Tibial artery (tissue), 4 donors: Measurements from ENCODE around the gene PFDN1.

Source experiments
- DNase-seq, 2 donors: peaks; one replicate each; pipeline ENCODE4 v3.0.0-alpha.2; 2019
- H3K27ac ChIP-seq, 2 donors: fragments of 200-600 bp; sonication (generic) in 1 of 2; 1 replicate in 1 of 2; 2 replicates in 1 of 2; pipeline ENCODE4 v1.5.1; 2018 to 2019; ENCODE audit warnings: mild to moderate bottlenecking in 1 of 2
- H3K27me3 ChIP-seq, 2 donors: fragments of 200-600 bp; sonication (generic) in 1 of 2; one replicate each; pipeline versions ENCODE4 v1.5.1 to v1.6.0; 2016 to 2019
- H3K36me3 ChIP-seq, 3 donors: fragments of 200-600 bp; sonication (generic) in 2 of 3; one replicate each; pipeline ENCODE4 v1.5.1; 2016 to 2019; ENCODE audit warnings: mild to moderate bottlenecking in 2 of 3
- H3K4me1 ChIP-seq, 4 donors: fragments of 200-600 bp; sonication (generic) in 2 of 4; 1 replicate in 3 of 4; 2 replicates in 1 of 4; pipeline ENCODE4 v1.5.1; 2016 to 2019
- H3K4me3 ChIP-seq, 2 donors: fragments of 200-600 bp; sonication (generic) in 1 of 2; 1 replicate in 1 of 2; 2 replicates in 1 of 2; pipeline ENCODE4 v1.5.1; 2018 to 2019; ENCODE audit warnings: mild to moderate bottlenecking in 2 of 2
- H3K9me3 ChIP-seq, 3 donors: fragments of 200-600 bp; sonication (generic) in 1 of 3; one replicate each; pipeline ENCODE4 v1.5.1; 2016 to 2019
- CTCF ChIP-seq, 2 experiments: fragments of 200-600 bp in 1 of 2; fragments of 450-650 bp in 1 of 2; IDR thresholded peaks; one replicate each; pipeline ENCODE4 v1.5.1; 2017 to 2019; ENCODE audit warnings: antibody characterized with exemption in 2 of 2, mild to moderate bottlenecking in 1 of 2, moderate library complexity in 1 of 2
- intact Hi-C: fragments of 100-400 bp; cut with DNase I; formaldehyde crosslinking; loops from one replicate; pipeline ENCODE4 v1.15.0; 2023; ENCODE audit warnings: low total_unique reads

Gene PFDN1

GRCh38 chr5:140292212-140293036, 10.5 kb downstream of the PFDN1 start:
- no peak for TF ChIP-seq CTCF (IDR thresholded peaks at IDR 0.05)
- Histone ChIP-seq H3K36me3 (no peaks in the 10 kb centered on the region), H3K9me3 (no peaks in the 10 kb centered on the region), H3K27ac (peak overlapping the region; percentile 53 to 67), H3K27me3 (no peaks in the 10 kb centered on the region), H3K4me1 (peaks cover 4 to 66% (median 27%) of the 10 kb centered on the region in 4 donors), H3K4me3 (no peak overlapping the region)
- intact Hi-C loops = no loop called here
- no peak for DNase-seq

- Histone ChIP-seq H3K36me3 (no peaks in the 10 kb centered on the region), H3K4me1 (peaks cover 2 to 26% (median 11%) of the 10 kb centered on the region in 4 donors), H3K9me3 (no peaks in the 10 kb centered on the region), H3K27ac (no peak overlapping the region), H3K27me3 (no peaks in the 10 kb centered on the region), H3K4me3 (no peak overlapping the region)
- no peak for TF ChIP-seq CTCF (IDR thresholded peaks at IDR 0.05)
- intact Hi-C loops = no loop called here
- no peak for DNase-seq
These were observed 14.9 kb downstream of the PFDN1 start for GRCh38 chr5:140287801-140288521.

GRCh38 chr5:140286424-140286823, 16.5 kb downstream of the PFDN1 start:
- intact Hi-C loops = no loop called here
- Histone ChIP-seq H3K4me3 (no peak overlapping the region), H3K27ac (no peak overlapping the region), H3K27me3 (no peaks in the 10 kb centered on the region), H3K9me3 (no peaks in the 10 kb centered on the region), H3K36me3 (no peaks in the 10 kb centered on the region), H3K4me1 (peaks cover 0 to 10% (median 0%) of the 10 kb centered on the region in 4 donors)
- DNase-seq = no peak
- no peak for TF ChIP-seq CTCF (IDR thresholded peaks at IDR 0.05)

GRCh38 chr5:140284013-140284412, 18.9 kb downstream of the PFDN1 start:
- Histone ChIP-seq H3K4me3 (no peak overlapping the region), H3K4me1 (no peaks in the 10 kb centered on the region), H3K27me3 (no peaks in the 10 kb centered on the region), H3K27ac (no peak overlapping the region), H3K36me3 (no peaks in the 10 kb centered on the region), H3K9me3 (no peaks in the 10 kb centered on the region)
- intact Hi-C loops = no loop called here
- TF ChIP-seq CTCF (IDR thresholded peaks at IDR 0.05) = no peak
- DNase-seq = no peak

- no peak for TF ChIP-seq CTCF (IDR thresholded peaks at IDR 0.05)
- intact Hi-C loops = no loop called here
These were observed 20.6 kb downstream of the PFDN1 start for GRCh38 chr5:140282266-140282665.

More at GRCh38 chr5:140282266-140282665, 20.6 kb downstream of the PFDN1 start:
- no peak for DNase-seq
- H3K4me1 ChIP-seq = no peaks in the 10 kb centered on the region
- H3K9me3 ChIP-seq = no peaks in the 10 kb centered on the region
- no peaks in the 10 kb centered on the region for H3K36me3 ChIP-seq
- H3K4me3 ChIP-seq = no peak overlapping the region
- no peaks in the 10 kb centered on the region for H3K27me3 ChIP-seq
- H3K27ac ChIP-seq = no peak overlapping the region
